GM19239 (cell line): ENCODE results near the gene SPATA6.
"Not testable (repeated sequence)": the region's sequence is repeated elsewhere in the genome, so short reads cannot be mapped to it uniquely, and the experiment has no call there.

ENCODE experiments used
- DNase-seq: peaks from one replicate; pipeline ENCODE4 v3.0.0; 2011; ENCODE audit warnings: low spot score; ENCODE audit not compliant: insufficient read length
- FAIRE-seq: peaks from 2 replicates; lab custom pipeline; 2011; peaks lifted over from hg19 to GRCh38; lab: Jason Lieb, UNC

The SPATA6 gene

GRCh38 chr1:48471691-48472576, at the start of gene SPATA6:
TSS of gene SPATA6 (minus strand) at chr1:48472204. CDS start at chr1:48472008, 196 bp downstream.
- FAIRE-seq: peak; percentile 39
- DNase-seq: peak; percentile 91

- DNase-seq: not testable (repeated sequence)
These were observed 47.9 kb upstream of the SPATA6 start for GRCh38 chr1:48519896-48520295.

GRCh38 chr1:48506870-48507269, 34.9 kb upstream of the SPATA6 start:
- no peak for DNase-seq
- FAIRE-seq: no peak

More at GRCh38 chr1:48519896-48520295, 47.9 kb upstream of the SPATA6 start:
- FAIRE-seq: not testable (repeated sequence)

GRCh38 chr1:48500541-48501450, 28.8 kb upstream of the SPATA6 start:
- no peak for DNase-seq
- FAIRE-seq: no peak

- FAIRE-seq (no peak), DNase-seq (no peak)
These were observed 27.3 kb upstream of the SPATA6 start for GRCh38 chr1:48499211-48499735.

GRCh38 chr1:48498096-48498791, 26.2 kb upstream of the SPATA6 start:
- FAIRE-seq: peak; percentile 63
- peak; percentile 32 for DNase-seq

- no peak for DNase-seq
- FAIRE-seq: no peak
These were observed 23.9 kb upstream of the SPATA6 start for GRCh38 chr1:48495911-48496310.

- DNase-seq: no peak
These were observed 23.2 kb upstream of the SPATA6 start for GRCh38 chr1:48495166-48495565.

GRCh38 chr1:48493970-48494769, 22.2 kb upstream of the SPATA6 start:
- DNase-seq (no peak), FAIRE-seq (no peak)

More at GRCh38 chr1:48495166-48495565, 23.2 kb upstream of the SPATA6 start:
- no peak for FAIRE-seq

GRCh38 chr1:48493041-48493440, 21.0 kb upstream of the SPATA6 start:
- FAIRE-seq (no peak), DNase-seq (no peak)

- FAIRE-seq: no peak
- no peak for DNase-seq
These were observed 20.4 kb upstream of the SPATA6 start for GRCh38 chr1:48492392-48492791.

- DNase-seq (no peak), FAIRE-seq (no peak)
These were observed 16.7 kb upstream of the SPATA6 start for GRCh38 chr1:48488721-48489120.

- FAIRE-seq: no peak
- DNase-seq: no peak
These were observed 8.5 kb upstream of the SPATA6 start for GRCh38 chr1:48480504-48480903.

GRCh38 chr1:48480023-48480422, 8.0 kb upstream of the SPATA6 start:
- not testable (repeated sequence) for FAIRE-seq, DNase-seq

GRCh38 chr1:48472638-48473037, 634 bp upstream of the SPATA6 start:
- DNase-seq (no peak), FAIRE-seq (no peak)

GRCh38 chr1:48470950-48471690, 884 bp downstream of the SPATA6 start:
- no peak for DNase-seq

GRCh38 chr1:48470481-48470855, 1.5 kb downstream of the SPATA6 start:
- DNase-seq: no peak
- no peak for FAIRE-seq

More at GRCh38 chr1:48470950-48471690, 884 bp downstream of the SPATA6 start:
- no peak for FAIRE-seq
